Measurements from ENCODE around the gene IQCE.
"Not testable (repeated sequence)": the region's sequence is repeated elsewhere in the genome, so short reads cannot be mapped to it uniquely, and the experiment has no call there.

GRCh38 chr7:2609646-2610045 lies 50.9 kb downstream of the IQCE start:
- TF ChIP-seq CTCF (conservative IDR thresholded peaks at IDR 0.05 in 1 of 2, IDR thresholded peaks at IDR 0.05 in 1 of 2; ENCODE audit: low read depth in 1 of 2, low read length in 2 of 2); EZH2 (IDR thresholded peaks at IDR 0.05; ENCODE audit: low read length, missing control alignments): not testable (repeated sequence)
